B cell (primary cell): Measurements from ENCODE around the gene CSNK1E. TPM values are rescaled to one million over a fixed set of nuclear protein-coding genes. Genes with fewer than 3 reads are reported as not detected.

Experiments used
- ATAC-seq: fragments of 200-7000 bp; cut with Tn5 transposase; one replicate; pipeline ENCODE4 v1.10.0; 2021; ENCODE audit warnings: low read depth, mild to moderate bottlenecking, moderate number of reproducible peaks, moderate library complexity
- CTCF ChIA-PET: fragments of 350-600 bp; sonication (Branson Sonifier 250); formaldehyde crosslinking; loops from one replicate; lab custom pipeline; 2021; ENCODE audit warnings: antibody characterized with exemption, inconsistent platforms; lab: Charles Lee
- POLR2A ChIA-PET: fragments of 350-600 bp; sonication (Branson Sonifier 250); formaldehyde crosslinking; loops from one replicate; lab custom pipeline; 2021; ENCODE audit warnings: antibody characterized with exemption; lab: Charles Lee
- DNase-seq: peaks from one replicate; pipeline ENCODE4 v3.0.0; 2013
- H2AFZ ChIP-seq: 2 replicates; pipeline ENCODE4 v1.6.1; 2012; ENCODE audit warnings: mild to moderate bottlenecking, low read depth, low read length; ENCODE audit not compliant: insufficient read depth, poor library complexity, severe bottlenecking
- H3K27ac ChIP-seq, 2 donors: 1 replicate in 1 of 2; 2 replicates in 1 of 2; pipeline ENCODE4 v1.5.1; 2012 to 2013; ENCODE audit warnings: low read length in 2 of 2, mild to moderate bottlenecking in 2 of 2, moderate library complexity in 1 of 2
- H3K27me3 ChIP-seq, 4 experiments: fragments of 200-600 bp in 1 of 4; sonication (generic) in 1 of 4; replicated peaks in 1 of 4; 1 replicate in 2 of 4; 2 replicates in 2 of 4; pipeline versions ENCODE4 v1.6.1 to v1.7.0; 2013 to 2016; ENCODE audit warnings: low read length in 3 of 4, mild to moderate bottlenecking in 2 of 4, mixed read lengths in 1 of 4, moderate library complexity in 1 of 4; ENCODE audit not compliant: insufficient read depth in 4 of 4, control insufficient read depth in 3 of 4; ENCODE audit errors: control extremely low read depth in 1 of 4
- H3K36me3 ChIP-seq, 2 experiments: replicated peaks in 1 of 2; 1 replicate in 1 of 2; 2 replicates in 1 of 2; pipeline versions ENCODE4 v1.6.1 to v1.7.1; 2013; ENCODE audit warnings: low read length in 1 of 2; ENCODE audit not compliant: insufficient read depth in 2 of 2, control insufficient read depth in 1 of 2; ENCODE audit errors: control extremely low read depth in 1 of 2, extremely low read depth in 1 of 2
- H3K4me1 ChIP-seq, 2 donors: fragments of 200-600 bp in 1 of 2; sonication (generic) in 1 of 2; 1 replicate in 1 of 2; 2 replicates in 1 of 2; pipeline versions ENCODE4 v1.5.1 to v1.6.1; 2013 to 2017; ENCODE audit warnings: low read length in 2 of 2; ENCODE audit not compliant: control insufficient read depth in 2 of 2, insufficient read depth in 2 of 2
- H3K4me2 ChIP-seq: replicated peaks from 2 replicates; pipeline ENCODE3; 2012; ENCODE audit warnings: mild to moderate bottlenecking, low read depth, low read length; ENCODE audit not compliant: poor library complexity, severe bottlenecking
- H3K4me3 ChIP-seq, 5 experiments: fragments of 200-600 bp in 1 of 5; sonication (generic) in 1 of 5; 1 replicate in 3 of 5; 2 replicates in 2 of 5; pipeline versions ENCODE4 v1.5.1 to v1.7.0; 2011 to 2016; ENCODE audit warnings: low read length in 4 of 5, mild to moderate bottlenecking in 4 of 5, low read depth in 2 of 5, control low read depth in 1 of 5, moderate library complexity in 1 of 5; ENCODE audit not compliant: insufficient read depth in 1 of 5; ENCODE audit errors: control extremely low read depth in 1 of 5, extremely low read depth in 1 of 5
- H3K79me2 ChIP-seq: fragments of 200-600 bp; sonication (generic); one replicate; pipeline ENCODE4 v1.6.0; 2016; ENCODE audit warnings: low read length; ENCODE audit not compliant: control insufficient read depth, insufficient read depth
- H3K9ac ChIP-seq: fragments of 200-600 bp; sonication (generic); 2 replicates; pipeline ENCODE4 v1.6.1; 2017; ENCODE audit warnings: mild to moderate bottlenecking, low read length, moderate library complexity
- H3K9me3 ChIP-seq, 3 donors: one replicate each; pipeline versions ENCODE4 v1.6.1 to v1.7.1; 2013; ENCODE audit warnings: low read length in 2 of 3; ENCODE audit not compliant: control insufficient read depth in 2 of 3, insufficient read depth in 1 of 3; ENCODE audit errors: control extremely low read depth in 1 of 3
- H4K20me1 ChIP-seq: 2 replicates; pipeline ENCODE4 v1.6.0; 2012; ENCODE audit warnings: mild to moderate bottlenecking, low read length; ENCODE audit not compliant: insufficient read depth, control insufficient read depth, poor library complexity, severe bottlenecking
- H3K27ac Mint-ChIP-seq: one replicate; pipeline ENCODE4 v1.8.0; 2021; ENCODE audit warnings: mixed read lengths
- H3K27me3 Mint-ChIP-seq: one replicate; pipeline ENCODE4 v1.8.0; 2021; ENCODE audit warnings: mixed read lengths
- H3K4me1 Mint-ChIP-seq: one replicate; pipeline ENCODE4 v1.8.0; 2021; ENCODE audit warnings: mixed read lengths
- H3K4me3 Mint-ChIP-seq: one replicate; pipeline ENCODE4 v1.8.0; 2021; ENCODE audit warnings: mixed read lengths
- H3K9me3 Mint-ChIP-seq: one replicate; pipeline ENCODE4 v1.8.0; 2022; ENCODE audit warnings: mixed read lengths; ENCODE audit not compliant: insufficient read depth
- EZH2 ChIP-seq: IDR thresholded peaks from 2 replicates; pipeline ENCODE4 v1.6.1; 2012; ENCODE audit warnings: borderline replicate concordance, low read depth, mild to moderate bottlenecking, moderate library complexity, low read length; ENCODE audit not compliant: insufficient read depth, poor library complexity, severe bottlenecking
- WGBS: methylation state at CpG from one replicate; pipeline ENCODE4 v1.1.5; 2013; ENCODE audit warnings: missing lambda C conversion rate; ENCODE audit not compliant: insufficient coverage; 5-methylcytosine and 5-hydroxymethylcytosine counted together
- intact Hi-C: fragments of 100-400 bp; cut with micrococcal nuclease; formaldehyde crosslinking; loops from one replicate; pipeline ENCODE4 v1.10.0; 2022
- polyA plus RNA-seq: library from polyadenylated mRNA; depleted of rRNA; stranded (reverse); fragments of >200 nt; gene quantifications from 2 replicates; pipeline ENCODE4 v1.2.3, GENCODE V29; 2012
- total RNA-seq, 2 donors: library from RNA; stranded (reverse); fragments of 120-200 nt in 1 of 2; gene quantifications; 1 replicate in 1 of 2; 2 replicates in 1 of 2; pipeline versions ENCODE4 v1.2.3 to v1.2.4, GENCODE V29; 2013 to 2022
- TF ChIP-seq, protein P1 (sequence below): fragments of 200-600 bp; IDR thresholded peaks from one replicate; pipeline ENCODE4 v1.8.0; 2022; ENCODE audit warnings: antibody characterized with exemption, mild to moderate bottlenecking

The CSNK1E gene
- total and polyA plus RNA-seq, 2 donors (not counting 1 experiment from before 2014, with no cell fraction given) = 113 to 133 TPM

DNA sequence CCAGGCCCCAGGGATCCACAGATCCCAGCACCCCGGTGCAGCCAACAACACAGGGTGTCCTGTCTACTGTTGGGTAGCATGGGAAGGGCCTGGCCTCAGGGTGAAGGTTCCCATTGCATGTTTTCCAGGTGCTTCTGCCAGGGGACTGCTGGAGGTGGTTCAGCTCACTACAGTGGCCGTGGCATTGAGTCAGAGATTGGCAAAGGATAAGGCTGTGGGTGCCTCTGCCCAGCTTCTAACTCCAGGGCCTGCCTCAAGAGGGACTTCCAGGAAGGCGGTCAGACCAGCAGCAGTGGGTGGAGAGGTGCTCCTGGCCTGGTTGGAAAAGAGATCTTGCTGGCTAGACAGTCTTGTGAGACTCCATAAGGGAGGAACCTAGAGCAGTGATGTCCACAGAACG lies 20.9 kb downstream of the CSNK1E start:
- ChIA-PET POLR2A (no interaction called here), CTCF (no interaction called here)
- no peaks in the 10 kb centered on the region for H3K4me1 ChIP-seq
- H3K27ac ChIP-seq = no peak overlapping the region
- Mint-ChIP-seq H3K9me3 (no peaks in the 10 kb centered on the region), H3K27ac (no peak overlapping the region), H3K27me3 (no peaks in the 10 kb centered on the region), H3K4me3 (no peak overlapping the region), H3K4me1 (no peaks in the 10 kb centered on the region)
- no peaks in the 10 kb centered on the region for H3K27me3 ChIP-seq
- DNase-seq (no peak), ATAC-seq (no peak)
- no peak overlapping the region for H3K9ac ChIP-seq
- peaks cover 0 to 76% of the 10 kb centered on the region in 2 experiments for H3K36me3 ChIP-seq
- H3K9me3 ChIP-seq = no peaks in the 10 kb centered on the region
- WGBS = 100% methylated on average over 4 of the region's 4 CpGs
- no peak overlapping the region for H2AFZ ChIP-seq
- no peak overlapping the region for H3K4me3 ChIP-seq
- H3K79me2 ChIP-seq = peaks cover 4% of the 10 kb centered on the region
- H4K20me1 ChIP-seq = no peaks in the 10 kb centered on the region
- intact Hi-C loops = no loop called here
- no peak for TF ChIP-seq EZH2
- TF ChIP-seq, protein P1, sequence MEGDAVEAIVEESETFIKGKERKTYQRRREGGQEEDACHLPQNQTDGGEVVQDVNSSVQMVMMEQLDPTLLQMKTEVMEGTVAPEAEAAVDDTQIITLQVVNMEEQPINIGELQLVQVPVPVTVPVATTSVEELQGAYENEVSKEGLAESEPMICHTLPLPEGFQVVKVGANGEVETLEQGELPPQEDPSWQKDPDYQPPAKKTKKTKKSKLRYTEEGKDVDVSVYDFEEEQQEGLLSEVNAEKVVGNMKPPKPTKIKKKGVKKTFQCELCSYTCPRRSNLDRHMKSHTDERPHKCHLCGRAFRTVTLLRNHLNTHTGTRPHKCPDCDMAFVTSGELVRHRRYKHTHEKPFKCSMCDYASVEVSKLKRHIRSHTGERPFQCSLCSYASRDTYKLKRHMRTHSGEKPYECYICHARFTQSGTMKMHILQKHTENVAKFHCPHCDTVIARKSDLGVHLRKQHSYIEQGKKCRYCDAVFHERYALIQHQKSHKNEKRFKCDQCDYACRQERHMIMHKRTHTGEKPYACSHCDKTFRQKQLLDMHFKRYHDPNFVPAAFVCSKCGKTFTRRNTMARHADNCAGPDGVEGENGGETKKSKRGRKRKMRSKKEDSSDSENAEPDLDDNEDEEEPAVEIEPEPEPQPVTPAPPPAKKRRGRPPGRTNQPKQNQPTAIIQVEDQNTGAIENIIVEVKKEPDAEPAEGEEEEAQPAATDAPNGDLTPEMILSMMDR = no peak
- H3K4me2 ChIP-seq = no peak overlapping the region

GRCh38 chr22:38295863-38296262 lies 21.4 kb downstream of the CSNK1E start:
- Mint-ChIP-seq H3K4me3 (no peak overlapping the region), H3K27ac (no peak overlapping the region), H3K9me3 (no peaks in the 10 kb centered on the region), H3K27me3 (no peaks in the 10 kb centered on the region), H3K4me1 (no peaks in the 10 kb centered on the region)
- ATAC-seq = no peak
- intact Hi-C loops = no loop called here
- no peak for TF ChIP-seq EZH2
- TF ChIP-seq, protein P1 = no peak
- H2AFZ ChIP-seq = no peak overlapping the region
- H3K79me2 ChIP-seq = no peaks in the 10 kb centered on the region
- ChIA-PET CTCF (no interaction called here), POLR2A (no interaction called here)
- peaks cover 0 to 71% of the 10 kb centered on the region in 2 experiments for H3K36me3 ChIP-seq
- no peak overlapping the region for H3K9ac ChIP-seq
- H3K4me3 ChIP-seq = no peak overlapping the region
- no peaks in the 10 kb centered on the region for H3K4me1 ChIP-seq
- WGBS = 99% methylated on average over 9 of the region's 9 CpGs
- H4K20me1 ChIP-seq = no peaks in the 10 kb centered on the region
- H3K4me2 ChIP-seq = no peak overlapping the region
- no peaks in the 10 kb centered on the region for H3K27me3 ChIP-seq
- no peak for DNase-seq
- no peak overlapping the region for H3K27ac ChIP-seq
- no peaks in the 10 kb centered on the region for H3K9me3 ChIP-seq
